WTC11 (cell line): Measurements from ENCODE around the gene GPC5.

Experiments used
- ATF1 ChIP-seq: sonication (generic); formaldehyde crosslinking; IDR thresholded peaks from 2 replicates; pipeline ENCODE4 v1.8.1; 2023; ENCODE audit warnings: mild to moderate bottlenecking, moderate library complexity, missing genetic modification reagents
- CREM ChIP-seq: sonication (generic); formaldehyde crosslinking; IDR thresholded peaks from 2 replicates; pipeline ENCODE4 v1.8.1; 2022; ENCODE audit warnings: mild to moderate bottlenecking, missing genetic modification reagents, moderate library complexity
- MYBL2 ChIP-seq: sonication (generic); formaldehyde crosslinking; IDR thresholded peaks from 2 replicates; pipeline ENCODE4 v1.8.1; 2023; ENCODE audit warnings: mild to moderate bottlenecking, moderate library complexity, missing genetic modification reagents
- NR1H2 ChIP-seq: sonication (generic); formaldehyde crosslinking; IDR thresholded peaks from 2 replicates; pipeline ENCODE4 v1.9.0; 2021; ENCODE audit warnings: mild to moderate bottlenecking, moderate library complexity, missing genetic modification reagents
- TF ChIP-seq, protein P1 (sequence below): fragments of 200-600 bp; IDR thresholded peaks from 2 replicates; pipeline ENCODE4 v1.8.0; 2022; ENCODE audit warnings: antibody characterized with exemption
- TF ChIP-seq, protein P2 (sequence below): sonication (generic); formaldehyde crosslinking; IDR thresholded peaks from 2 replicates; pipeline ENCODE4 v1.8.0; 2022; ENCODE audit warnings: mild to moderate bottlenecking, missing genetic modification reagents
- TF ChIP-seq, protein P3 (sequence below): sonication (generic); formaldehyde crosslinking; IDR thresholded peaks from 2 replicates; pipeline ENCODE4 v1.8.1; 2023; ENCODE audit warnings: mild to moderate bottlenecking, missing genetic modification reagents, moderate library complexity

- no peak for TF ChIP-seq NR1H2
- TF ChIP-seq, protein P1, sequence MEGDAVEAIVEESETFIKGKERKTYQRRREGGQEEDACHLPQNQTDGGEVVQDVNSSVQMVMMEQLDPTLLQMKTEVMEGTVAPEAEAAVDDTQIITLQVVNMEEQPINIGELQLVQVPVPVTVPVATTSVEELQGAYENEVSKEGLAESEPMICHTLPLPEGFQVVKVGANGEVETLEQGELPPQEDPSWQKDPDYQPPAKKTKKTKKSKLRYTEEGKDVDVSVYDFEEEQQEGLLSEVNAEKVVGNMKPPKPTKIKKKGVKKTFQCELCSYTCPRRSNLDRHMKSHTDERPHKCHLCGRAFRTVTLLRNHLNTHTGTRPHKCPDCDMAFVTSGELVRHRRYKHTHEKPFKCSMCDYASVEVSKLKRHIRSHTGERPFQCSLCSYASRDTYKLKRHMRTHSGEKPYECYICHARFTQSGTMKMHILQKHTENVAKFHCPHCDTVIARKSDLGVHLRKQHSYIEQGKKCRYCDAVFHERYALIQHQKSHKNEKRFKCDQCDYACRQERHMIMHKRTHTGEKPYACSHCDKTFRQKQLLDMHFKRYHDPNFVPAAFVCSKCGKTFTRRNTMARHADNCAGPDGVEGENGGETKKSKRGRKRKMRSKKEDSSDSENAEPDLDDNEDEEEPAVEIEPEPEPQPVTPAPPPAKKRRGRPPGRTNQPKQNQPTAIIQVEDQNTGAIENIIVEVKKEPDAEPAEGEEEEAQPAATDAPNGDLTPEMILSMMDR, result no peak
- no peak for TF ChIP-seq ATF1 (CRISPR knock-in tag)
- TF ChIP-seq, protein P2, sequence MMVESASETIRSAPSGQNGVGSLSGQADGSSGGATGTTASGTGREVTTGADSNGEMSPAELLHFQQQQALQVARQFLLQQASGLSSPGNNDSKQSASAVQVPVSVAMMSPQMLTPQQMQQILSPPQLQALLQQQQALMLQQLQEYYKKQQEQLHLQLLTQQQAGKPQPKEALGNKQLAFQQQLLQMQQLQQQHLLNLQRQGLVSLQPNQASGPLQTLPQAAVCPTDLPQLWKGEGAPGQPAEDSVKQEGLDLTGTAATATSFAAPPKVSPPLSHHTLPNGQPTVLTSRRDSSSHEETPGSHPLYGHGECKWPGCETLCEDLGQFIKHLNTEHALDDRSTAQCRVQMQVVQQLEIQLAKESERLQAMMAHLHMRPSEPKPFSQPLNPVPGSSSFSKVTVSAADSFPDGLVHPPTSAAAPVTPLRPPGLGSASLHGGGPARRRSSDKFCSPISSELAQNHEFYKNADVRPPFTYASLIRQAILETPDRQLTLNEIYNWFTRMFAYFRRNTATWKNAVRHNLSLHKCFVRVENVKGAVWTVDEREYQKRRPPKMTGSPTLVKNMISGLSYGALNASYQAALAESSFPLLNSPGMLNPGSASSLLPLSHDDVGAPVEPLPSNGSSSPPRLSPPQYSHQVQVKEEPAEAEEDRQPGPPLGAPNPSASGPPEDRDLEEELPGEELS (CRISPR knock-in tag), result no peak
- TF ChIP-seq CREM, result no peak
- TF ChIP-seq, protein P3, sequence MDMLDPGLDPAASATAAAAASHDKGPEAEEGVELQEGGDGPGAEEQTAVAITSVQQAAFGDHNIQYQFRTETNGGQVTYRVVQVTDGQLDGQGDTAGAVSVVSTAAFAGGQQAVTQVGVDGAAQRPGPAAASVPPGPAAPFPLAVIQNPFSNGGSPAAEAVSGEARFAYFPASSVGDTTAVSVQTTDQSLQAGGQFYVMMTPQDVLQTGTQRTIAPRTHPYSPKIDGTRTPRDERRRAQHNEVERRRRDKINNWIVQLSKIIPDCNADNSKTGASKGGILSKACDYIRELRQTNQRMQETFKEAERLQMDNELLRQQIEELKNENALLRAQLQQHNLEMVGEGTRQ (CRISPR knock-in tag), result no peak
- TF ChIP-seq MYBL2 (CRISPR knock-in tag), result no peak
Observed at GRCh38 chr13:91400671-91401070, 2.2 kb downstream of the GPC5 start.
